Ishikawa (cell line): ENCODE data around the gene APBA2.

Source experiments
- EP300 ChIP-seq: IDR thresholded peaks from 2 replicates; pipeline ENCODE4 v1.6.1; 2012; ENCODE audit warnings: borderline replicate concordance
- NFIC ChIP-seq: IDR thresholded peaks from 2 replicates; pipeline ENCODE4 v1.6.1; 2012
- RAD21 ChIP-seq: IDR thresholded peaks from 2 replicates; pipeline ENCODE4 v1.6.1; 2012; ENCODE audit warnings: low read depth
- TAF1 ChIP-seq: IDR thresholded peaks from 2 replicates; pipeline ENCODE4 v1.6.1; 2012; ENCODE audit warnings: low read depth, mild to moderate bottlenecking

GRCh38 chr15:28897861-28898585 is 12.2 kb downstream of the APBA2 start:
- no peak for TF ChIP-seq NFIC
- no peak for TF ChIP-seq EP300
- TF ChIP-seq TAF1: no peak
- TF ChIP-seq RAD21: no peak
